Common myeloid progenitor, CD34-positive (primary cell): Measurements from ENCODE around the gene CDC5L.

ENCODE experiments used
- CTCF ChIA-PET: fragments of 350-600 bp; sonication (Branson Sonifier 250); formaldehyde crosslinking; loops from one replicate; lab custom pipeline; 2021; ENCODE audit warnings: antibody characterized with exemption; lab: Charles Lee
- POLR2A ChIA-PET: fragments of 350-600 bp; sonication (Branson Sonifier 250); formaldehyde crosslinking; loops from one replicate; lab custom pipeline; 2021; ENCODE audit warnings: antibody characterized with exemption; lab: Charles Lee
- DNase-seq, 3 donors: peaks; one replicate each; pipeline versions ENCODE4 v3.0.0 to v3.0.0-alpha.2; 2013
- H3K27ac ChIP-seq, 2 experiments: 1 replicate in 1 of 2; 2 replicates in 1 of 2; pipeline ENCODE4 v1.7.0; 2013; ENCODE audit warnings: inconsistent platforms in 2 of 2, low read length in 2 of 2, mild to moderate bottlenecking in 2 of 2, low read depth in 1 of 2, moderate library complexity in 1 of 2; ENCODE audit not compliant: severe bottlenecking in 2 of 2, insufficient read depth in 1 of 2, poor library complexity in 1 of 2
- H3K27me3 ChIP-seq, 5 experiments: replicated peaks in 2 of 5; 1 replicate in 3 of 5; 2 replicates in 2 of 5; pipeline versions ENCODE4 v1.6.1 to v1.7.0; 2013; ENCODE audit warnings: low read length in 4 of 5, mild to moderate bottlenecking in 2 of 5, moderate library complexity in 2 of 5, inconsistent platforms in 1 of 5; ENCODE audit not compliant: insufficient read depth in 5 of 5, control insufficient read depth in 4 of 5
- H3K36me3 ChIP-seq, 4 experiments: 1 replicate in 2 of 4; 2 replicates in 2 of 4; pipeline versions ENCODE4 v1.6.1 to v1.7.0; 2013; ENCODE audit warnings: low read length in 3 of 4, control low read depth in 1 of 4, mild to moderate bottlenecking in 1 of 4; ENCODE audit not compliant: control insufficient read depth in 4 of 4, insufficient read depth in 4 of 4
- H3K4me1 ChIP-seq, 4 experiments: 1 replicate in 3 of 4; 2 replicates in 1 of 4; pipeline versions ENCODE4 v1.6.1 to v1.7.1; 2013; ENCODE audit warnings: low read length in 3 of 4, mild to moderate bottlenecking in 3 of 4, control low read depth in 1 of 4, inconsistent platforms in 1 of 4, moderate library complexity in 1 of 4; ENCODE audit not compliant: control insufficient read depth in 4 of 4, insufficient read depth in 4 of 4; ENCODE audit errors: control extremely low read depth in 1 of 4
- H3K4me3 ChIP-seq, 7 experiments: 1 replicate in 4 of 7; 2 replicates in 3 of 7; pipeline versions ENCODE4 v1.5.1 to v1.7.0; 2013; ENCODE audit warnings: mild to moderate bottlenecking in 7 of 7, low read length in 6 of 7, moderate library complexity in 6 of 7, inconsistent platforms in 2 of 7, low read depth in 2 of 7, control low read depth in 1 of 7; ENCODE audit not compliant: insufficient read depth in 4 of 7, control insufficient read depth in 1 of 7; ENCODE audit errors: extremely low read depth in 1 of 7
- H3K9me3 ChIP-seq, 5 experiments: 1 replicate in 4 of 5; 2 replicates in 1 of 5; pipeline versions ENCODE4 v1.6.1 to v1.7.1; 2013; ENCODE audit warnings: low read length in 4 of 5, mild to moderate bottlenecking in 2 of 5, inconsistent platforms in 1 of 5, low read depth in 1 of 5, moderate library complexity in 1 of 5; ENCODE audit not compliant: control insufficient read depth in 4 of 5, insufficient read depth in 2 of 5; ENCODE audit errors: control extremely low read depth in 1 of 5
- WGBS: methylation state at CpG from one replicate; pipeline ENCODE4 v1.1.5; 2013; ENCODE audit not compliant: insufficient coverage; 5-methylcytosine and 5-hydroxymethylcytosine counted together

The CDC5L gene

GRCh38 chr6:44431118-44431725 is 43.7 kb downstream of the CDC5L start:
- no peak overlapping the region for H3K27ac ChIP-seq
- DNase-seq, result peak; percentile 65 to 86 (median 80)
- ChIA-PET CTCF (interaction anchor here (0.9 to 15.0 kb wide), 12 partner anchors 9 to 163 kb away, joined by 3 to 164 read pairs (median 4); no protein-coding TSS in a partner anchor), POLR2A (no interaction called here)
- H3K9me3 ChIP-seq, result no peaks in the 10 kb centered on the region
- no peak overlapping the region for H3K4me3 ChIP-seq
- H3K27me3 ChIP-seq, result no peaks in the 10 kb centered on the region
- H3K36me3 ChIP-seq, result peaks cover 20 to 56% (median 41%) of the 10 kb centered on the region in 4 experiments
- no CpG with 5 or more reads among the region's 1 CpG for WGBS
- H3K4me1 ChIP-seq, result no peaks in the 10 kb centered on the region

GRCh38 chr6:44432227-44432626 is 44.7 kb downstream of the CDC5L start:
- ChIA-PET POLR2A (no interaction called here), CTCF (interaction anchor here (0.7 to 15.0 kb wide), 9 partner anchors 8 to 162 kb away, joined by 3 to 164 read pairs (median 5); no protein-coding TSS in a partner anchor)
- Histone ChIP-seq H3K9me3 (no peaks in the 10 kb centered on the region), H3K4me3 (no peak overlapping the region), H3K36me3 (peaks cover 20 to 52% (median 34%) of the 10 kb centered on the region in 4 experiments), H3K4me1 (no peaks in the 10 kb centered on the region), H3K27ac (no peak overlapping the region), H3K27me3 (no peaks in the 10 kb centered on the region)
- no peak for DNase-seq
- 100% methylated on average over 1 of the region's 2 CpGs for WGBS

- H3K27ac ChIP-seq, result no peak overlapping the region
- whole genome bisulfite sequencing, result no CpG with 5 or more reads among the region's 1 CpG
- H3K4me3 ChIP-seq, result no peak overlapping the region
- no peak for DNase-seq
- peaks cover 18 to 51% (median 31%) of the 10 kb centered on the region in 4 experiments for H3K36me3 ChIP-seq
- CTCF ChIA-PET, result interaction anchor here (1.7 to 15.0 kb wide), 2 partner anchors 25 to 38 kb away, joined by 3 to 164 read pairs; no protein-coding TSS in a partner anchor
- POLR2A ChIA-PET, result no interaction called here
- H3K9me3 ChIP-seq, result no peaks in the 10 kb centered on the region
- no peaks in the 10 kb centered on the region for H3K4me1 ChIP-seq
- H3K27me3 ChIP-seq, result no peaks in the 10 kb centered on the region
Measured at GRCh38 chr6:44432726-44433125, 45.2 kb downstream of the CDC5L start.

- 100% methylated on average over 1 of the region's 3 CpGs for whole genome bisulfite sequencing
- CTCF ChIA-PET, result interaction anchor here (1.3 to 15.0 kb wide), 3 partner anchors 10 to 195 kb away, joined by 3 to 164 read pairs (median 7); no protein-coding TSS in a partner anchor
Measured at GRCh38 chr6:44435500-44435899, 48.0 kb downstream of the CDC5L start.

GRCh38 chr6:44438827-44439226 is 51.3 kb downstream of the CDC5L start:
- H3K4me1 ChIP-seq, result no peaks in the 10 kb centered on the region
- DNase-seq, result no peak
- H3K4me3 ChIP-seq, result no peak overlapping the region
- ChIA-PET POLR2A (no interaction called here), CTCF (interaction anchor here (2.0 to 15.0 kb wide), 2 partner anchors 7 to 19 kb away, joined by 9 to 164 read pairs; no protein-coding TSS in a partner anchor)
- H3K27ac ChIP-seq, result no peak overlapping the region
- H3K36me3 ChIP-seq, result peaks cover 16 to 70% (median 29%) of the 10 kb centered on the region in 4 experiments
- no peaks in the 10 kb centered on the region for H3K27me3 ChIP-seq
- peaks cover 2 to 29% (median 9%) of the 10 kb centered on the region in 5 experiments for H3K9me3 ChIP-seq

More at GRCh38 chr6:44435500-44435899, 48.0 kb downstream of the CDC5L start:
- H3K4me3 ChIP-seq, result no peak overlapping the region
- no peak for DNase-seq
- no peak overlapping the region for H3K27ac ChIP-seq
- H3K4me1 ChIP-seq, result no peaks in the 10 kb centered on the region
- POLR2A ChIA-PET, result no interaction called here
- H3K36me3 ChIP-seq, result peaks cover 17 to 52% (median 27%) of the 10 kb centered on the region in 4 experiments
- H3K27me3 ChIP-seq, result no peaks in the 10 kb centered on the region
- no peaks in the 10 kb centered on the region for H3K9me3 ChIP-seq

GRCh38 chr6:44439270-44440045 is 52.0 kb downstream of the CDC5L start:
- peaks cover 15 to 70% (median 32%) of the 10 kb centered on the region in 4 experiments for H3K36me3 ChIP-seq
- ChIA-PET POLR2A (interaction anchor here (0.7 kb wide), 1 partner anchor 30 kb away, joined by 5 read pairs; no protein-coding TSS in a partner anchor), CTCF (interaction anchor here (0.9 to 2.0 kb wide), 4 partner anchors 8 to 17 kb away, joined by 4 to 9 read pairs (median 4); no protein-coding TSS in a partner anchor)
- 100% methylated on average over 2 of the region's 6 CpGs for WGBS
- H3K27me3 ChIP-seq, result no peaks in the 10 kb centered on the region
- H3K27ac ChIP-seq, result no peak overlapping the region
- no peak overlapping the region for H3K4me3 ChIP-seq
- H3K4me1 ChIP-seq, result no peaks in the 10 kb centered on the region
- DNase-seq, result no peak
- peaks cover 2 to 34% (median 9%) of the 10 kb centered on the region in 5 experiments for H3K9me3 ChIP-seq
